Measurements from ENCODE around the gene MPP2. TPM values are rescaled to one million over a fixed set of nuclear protein-coding genes. Genes with fewer than 3 reads are reported as not detected.

Gene MPP2
- total RNA-seq, 2 experiments from 2014 or later, result 3.5 to 4.0 TPM

GRCh38 chr17:43825567-43825966, 81.8 kb downstream of the MPP2 start:
- Histone ChIP-seq H3K4me1 (ENCODE audit: insufficient read depth, low read length) (no peaks in the 10 kb centered on the region), H3K4me3 (ENCODE audit: low read length) (no peak overlapping the region), H3K36me3 (ENCODE audit: insufficient read depth, low read length) (no peaks in the 10 kb centered on the region), H3K27me3 (ENCODE audit: control insufficient read depth in 1 of 2, insufficient read depth in 2 of 2, low read length in 2 of 2) (no peaks in the 10 kb centered on the region), H3K27ac (ENCODE audit: low read depth in 1 of 2, low read length in 2 of 2) (no peak overlapping the region), H3K9me3 (ENCODE audit: control insufficient read depth in 1 of 2, insufficient read depth in 1 of 2, low read length in 2 of 2) (no peaks in the 10 kb centered on the region)
- POLR2A ChIA-PET, result no interaction called here
- no peak for DNase-seq
- intact Hi-C loops (cut with DNase I, micrococcal nuclease), result no loop called here
- Mint-ChIP-seq H3K4me3 (no peak overlapping the region), H3K27me3 (peaks cover 3% of the 10 kb centered on the region), H3K4me1 (ENCODE audit: low read depth) (no peaks in the 10 kb centered on the region), H3K9me3 (no peaks in the 10 kb centered on the region), H3K27ac (no peak overlapping the region), H3K36me3 (ENCODE audit: low read depth) (no peaks in the 10 kb centered on the region)
- no peak for ATAC-seq (ENCODE audit: poor library complexity)
- TF ChIP-seq CTCF (IDR thresholded peaks at IDR 0.05), result no peak
- CTCF ChIA-PET, result no interaction called here

Other genes with a start within 250 kb of the MPP2 start
- under 1 TPM; 0.41 to 0.50 TPM for gene MEOX1, start 245.6 kb downstream of the MPP2 start, total RNA-seq
- not detected for gene SOST, start 148.7 kb downstream of the MPP2 start, total RNA-seq
- 10 to 100 TPM; 10.6 to 12.6 TPM for gene DUSP3, start 128.6 kb downstream of the MPP2 start, total RNA-seq
- not detected for gene CFAP97D1, start 127.1 kb downstream of the MPP2 start, total RNA-seq
- under 1 TPM in 1 of 2 experiments, not detected in 1; 0.14 TPM for gene MPP3, start 74.4 kb downstream of the MPP2 start, total RNA-seq
- not detected for gene CD300LG, start 60.4 kb downstream of the MPP2 start, total RNA-seq
- not detected for gene PPY, start 34.9 kb upstream of the MPP2 start, total RNA-seq
- not detected for gene PYY, start 46.4 kb upstream of the MPP2 start, total RNA-seq
- under 1 TPM; 0.14 to 0.56 TPM for gene NAGS, start 97.1 kb upstream of the MPP2 start, total RNA-seq
- gene TMEM101, start 107.4 kb upstream of the MPP2 start, total RNA-seq, result 1 to 10 TPM; 8.8 to 9.7 TPM
- 10 to 100 TPM; 34.6 to 36.1 TPM for gene LSM12, start 159.1 kb upstream of the MPP2 start, total RNA-seq
- gene G6PC3, start 163.2 kb upstream of the MPP2 start, total RNA-seq, result 1 to 10 TPM; 5.6 to 5.8 TPM
- gene HDAC5, start 216.1 kb upstream of the MPP2 start, total RNA-seq, result 10 to 100 TPM; 92.0 to 92.5 TPM
- 1 to 10 TPM; 1.6 TPM for gene HROB, start 234.4 kb upstream of the MPP2 start, total RNA-seq